Measurements from ENCODE around the gene NUP160. TPM values are rescaled to one million over a fixed set of nuclear protein-coding genes. Genes with fewer than 3 reads are reported as not detected.

The NUP160 gene
- polyA plus RNA-seq, 2 of the 4 experiments (the other 2 are of a cell fraction), result 34.9 to 70.4 TPM

DNA sequence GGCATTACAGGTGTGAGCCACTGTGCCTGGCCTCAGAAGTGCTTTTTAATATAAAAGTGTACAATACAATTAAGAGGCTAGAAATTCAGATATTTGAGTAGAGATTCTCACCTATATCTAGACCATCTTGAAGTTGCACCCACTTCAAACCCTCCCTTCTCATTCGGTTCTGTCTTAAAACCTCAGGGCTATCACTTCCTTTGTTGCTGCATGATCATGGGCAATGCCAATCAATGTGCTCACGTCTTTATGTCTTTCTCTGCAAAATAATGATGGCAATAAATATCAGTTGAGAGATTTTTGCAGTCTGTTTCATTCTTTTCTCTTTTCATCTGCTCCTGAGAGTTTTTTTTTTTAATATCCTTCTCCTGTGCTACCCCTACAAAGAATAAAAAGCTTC, 9.3 kb upstream of the NUP160 start:
- no peak overlapping the region for H3K4me3 ChIP-seq
- FAIRE-seq (no peak), ATAC-seq (peak; percentile 30 to 47; a peak in 5 of 6 replicates), DNase-seq (ENCODE audit: low read depth in 1 of 2, low spot score in 1 of 2) (peak in 1 of 2 experiments; percentile 58)
- WGBS (ENCODE audit: missing lambda C conversion rate), result 11% methylated on average over 2 of the region's 2 CpGs
- peaks cover 73% of the 10 kb centered on the region for H3K4me1 ChIP-seq
- H3K9me3 ChIP-seq, result no peaks in the 10 kb centered on the region
- TF ChIP-seq, protein P1, sequence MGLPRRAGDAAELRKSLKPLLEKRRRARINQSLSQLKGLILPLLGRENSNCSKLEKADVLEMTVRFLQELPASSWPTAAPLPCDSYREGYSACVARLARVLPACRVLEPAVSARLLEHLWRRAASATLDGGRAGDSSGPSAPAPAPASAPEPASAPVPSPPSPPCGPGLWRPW (IDR thresholded peaks at IDR 0.05), result no peak
- TF ChIP-seq CHD2 (IDR thresholded peaks at IDR 0.05; ENCODE audit: low read length, partially characterized antibody) (no peak), HOXB5 (CRISPR knock-in tag; IDR thresholded peaks at IDR 0.05) (no peak)
- TF ChIP-seq, protein P2, sequence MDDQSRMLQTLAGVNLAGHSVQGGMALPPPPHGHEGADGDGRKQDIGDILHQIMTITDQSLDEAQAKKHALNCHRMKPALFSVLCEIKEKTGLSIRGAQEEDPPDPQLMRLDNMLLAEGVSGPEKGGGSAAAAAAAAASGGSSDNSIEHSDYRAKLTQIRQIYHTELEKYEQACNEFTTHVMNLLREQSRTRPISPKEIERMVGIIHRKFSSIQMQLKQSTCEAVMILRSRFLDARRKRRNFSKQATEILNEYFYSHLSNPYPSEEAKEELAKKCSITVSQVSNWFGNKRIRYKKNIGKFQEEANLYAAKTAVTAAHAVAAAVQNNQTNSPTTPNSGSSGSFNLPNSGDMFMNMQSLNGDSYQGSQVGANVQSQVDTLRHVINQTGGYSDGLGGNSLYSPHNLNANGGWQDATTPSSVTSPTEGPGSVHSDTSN (IDR thresholded peaks at IDR 0.05), result no peak
- ChIA-PET POLR2A (no interaction called here), CTCF (interaction anchor here (0.7 to 2.9 kb wide), 2 partner anchors 11 to 74 kb away, joined by 4 to 9 read pairs; no protein-coding TSS in a partner anchor)
- peak overlapping the region; percentile 68 for H3K4me2 ChIP-seq
- H3K27ac ChIP-seq, result peak overlapping the region; percentile 88 to 89

DNA sequence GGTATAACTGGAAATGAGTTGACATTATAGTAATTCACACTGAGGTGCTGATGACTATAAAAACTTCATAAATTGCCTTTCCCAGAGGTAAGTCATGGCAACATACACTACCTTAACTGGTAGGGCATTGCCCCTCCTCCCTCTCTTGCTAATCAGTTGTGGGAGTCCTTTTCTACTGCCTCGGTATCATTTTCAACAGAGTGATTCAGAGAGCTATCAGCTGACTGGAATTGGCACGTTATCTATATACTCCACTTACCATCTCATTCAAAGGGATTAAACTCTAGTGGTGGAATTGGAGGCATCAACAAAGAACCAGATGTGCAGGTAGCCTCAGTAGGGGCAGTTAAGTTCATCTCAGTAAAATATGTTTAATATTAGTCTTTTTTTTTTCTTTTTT, 8.0 kb upstream of the NUP160 start:
- CTCF ChIA-PET, result interaction anchor here (0.6 to 3.8 kb wide), 7 partner anchors 9 to 482 kb away, joined by 3 to 31 read pairs (median 3); no protein-coding TSS in a partner anchor

DNA sequence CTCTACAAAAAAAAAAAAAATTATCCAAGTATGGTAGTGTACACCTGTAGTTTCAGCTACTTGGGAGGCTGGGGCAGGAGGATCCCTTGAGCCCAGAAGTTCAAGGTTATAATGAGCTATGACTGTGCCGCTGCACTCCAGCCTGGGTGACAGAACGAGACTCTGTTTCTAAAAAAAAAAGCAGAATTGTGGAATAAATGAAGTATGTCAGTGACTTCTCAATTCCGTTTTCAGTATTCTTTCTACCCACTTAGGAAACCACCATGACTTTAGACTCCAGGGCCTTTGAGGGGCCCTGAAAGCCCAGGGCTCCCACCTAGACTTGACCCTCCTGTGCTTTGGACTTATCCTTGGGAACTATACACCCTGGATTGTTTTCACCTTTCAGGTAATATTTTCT, 6.5 kb upstream of the NUP160 start:
- ChIA-PET POLR2A (no interaction called here), CTCF (interaction anchor here (1.2 to 3.8 kb wide), 11 partner anchors 12 to 481 kb away, joined by 3 to 31 read pairs (median 5); no protein-coding TSS in a partner anchor)
- ATAC-seq, result no peak
- Histone ChIP-seq H3K4me2 (no peak overlapping the region), H3K9me3 (no peaks in the 10 kb centered on the region), H3K4me1 (peaks cover 53% of the 10 kb centered on the region), H3K4me3 (no peak overlapping the region), H3K27ac (peak overlapping the region in 1 of 2 experiments; percentile 89; a peak in 2 of 6 replicates)
- WGBS (ENCODE audit: missing lambda C conversion rate), result 94% methylated on average over 3 of the region's 3 CpGs
- no peak for DNase-seq (ENCODE audit: low read depth in 1 of 2, low spot score in 1 of 2)
- no peak for TF ChIP-seq NPAS2 (CRISPR knock-in tag; IDR thresholded peaks at IDR 0.05; ENCODE audit: borderline replicate concordance)
- FAIRE-seq, result no peak

More for the DNA sequence above, 8.0 kb upstream of the NUP160 start:
- Histone ChIP-seq H3K27ac (peak overlapping the region; percentile 88 to 89; a peak in 5 of 6 replicates), H3K4me2 (0 out of 3 replicates have a peak overlapping the region, but pooled peaks have one; percentile 1), H3K9me3 (no peaks in the 10 kb centered on the region), H3K4me1 (peaks cover 68% of the 10 kb centered on the region), H3K4me3 (no peak overlapping the region)
- ATAC-seq, result 0 out of 6 replicates have a peak, but pooled peaks of 1 of the 2 experiments have one; percentile 33
- DNase-seq (ENCODE audit: low read depth in 1 of 2, low spot score in 1 of 2), result peak in 1 of 2 experiments; percentile 35
- POLR2A ChIA-PET, result no interaction called here
- WGBS (ENCODE audit: missing lambda C conversion rate), result 38% methylated on average over 2 of the region's 2 CpGs
- FAIRE-seq, result no peak
- TF ChIP-seq CBX2 (IDR thresholded peaks at IDR 0.05; ENCODE audit: borderline replicate concordance, low read depth) (no peak), USF2 (IDR thresholded peaks at IDR 0.05) (0 out of 2 replicates have a peak, but pooled peaks have one; percentile 5), BCL3 (IDR thresholded peaks at IDR 0.05) (no peak), FOSL2 (IDR thresholded peaks at IDR 0.05) (no peak), FOSL2 (CRISPR knock-in tag; IDR thresholded peaks at IDR 0.05) (peak; percentile 46; the same call in 1 of the 2 replicates)

DNA sequence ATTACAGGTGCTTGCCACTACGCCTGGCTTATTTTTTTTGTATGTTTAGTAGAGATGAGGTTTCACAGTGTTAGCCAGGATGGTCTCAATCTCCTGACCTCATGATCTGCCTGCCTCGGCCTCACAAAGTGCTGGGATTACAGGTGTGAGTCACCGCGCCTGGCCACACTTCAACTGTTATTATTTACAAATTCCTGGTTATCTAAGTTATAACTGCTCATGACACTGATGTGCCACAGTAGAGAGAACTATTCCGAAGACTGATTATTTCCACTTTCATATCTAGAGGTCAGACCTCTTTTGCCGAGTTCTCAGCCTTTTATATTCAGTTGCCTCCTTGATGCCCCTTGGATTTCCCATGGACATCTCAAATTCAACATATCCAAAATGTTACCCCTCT, 3.9 kb upstream of the NUP160 start:
- Histone ChIP-seq H3K4me1 (peaks cover 40% of the 10 kb centered on the region), H3K27ac (peak overlapping the region in 1 of 2 experiments; percentile 25; a peak in 2 of 6 replicates), H3K9me3 (no peaks in the 10 kb centered on the region), H3K4me3 (no peak overlapping the region), H3K4me2 (no peak overlapping the region)
- TF ChIP-seq KDM1A (IDR thresholded peaks at IDR 0.05; ENCODE audit: low read depth), result no peak
- no peak for TF ChIP-seq FOSL2 (IDR thresholded peaks at IDR 0.05)
- TF ChIP-seq FOSL2 (CRISPR knock-in tag; IDR thresholded peaks at IDR 0.05), result peak; percentile 23; the same call in 1 of the 2 replicates
- no peak for TF ChIP-seq SREBF2 (IDR thresholded peaks at IDR 0.05)
- 67% methylated on average over 6 of the region's 6 CpGs for WGBS (ENCODE audit: missing lambda C conversion rate)
- DNase-seq (ENCODE audit: low read depth in 1 of 2, low spot score in 1 of 2), result no peak
- FAIRE-seq, result no peak
- CTCF ChIA-PET, result interaction anchor here (1.2 to 3.2 kb wide), 6 partner anchors 28 to 637 kb away, joined by 3 to 11 read pairs (median 5); partner anchors contain the start of gene DDB2
- POLR2A ChIA-PET, result no interaction called here
- ATAC-seq, result no peak

Measured in A549 (cell line).